ENCODE data around the gene ARHGDIA.

Gene ARHGDIA

GRCh38 chr17:81898029-81898866 lies 27.1 kb upstream of the ARHGDIA start:
- H3K9ac ChIP-seq (ENCODE audit: low read depth, low read length): peak overlapping the region; percentile 39; the same call in 1 of the 2 replicates
- H3K9me3 ChIP-seq (ENCODE audit: insufficient read depth, low read depth, low read length): no peaks in the 10 kb centered on the region
- WGBS: 90% methylated on average over 19 of the region's 19 CpGs
- H3K4me3 ChIP-seq (ENCODE audit: low read length): no peak overlapping the region
- peaks cover 48% of the 10 kb centered on the region for H3K36me3 ChIP-seq (ENCODE audit: insufficient read depth, low read length)
- peak overlapping the region; percentile 6; the same call in 1 of the 2 replicates for H3K27ac ChIP-seq (ENCODE audit: low read depth, low read length)
- no peaks in the 10 kb centered on the region; the same call in 1 of the 2 replicates for H3K4me1 ChIP-seq (ENCODE audit: insufficient read depth, low read length)
- peaks cover 25% of the 10 kb centered on the region for H3K27me3 ChIP-seq (ENCODE audit: insufficient read depth, low read length)

- H3K27ac ChIP-seq (ENCODE audit: low read depth, low read length): no peak overlapping the region
- peaks cover 51% of the 10 kb centered on the region for H3K36me3 ChIP-seq (ENCODE audit: insufficient read depth, low read length)
- H3K27me3 ChIP-seq (ENCODE audit: insufficient read depth, low read length): no peaks in the 10 kb centered on the region
- H3K4me3 ChIP-seq (ENCODE audit: low read length): no peak overlapping the region
- WGBS: 93% methylated on average over 11 of the region's 11 CpGs
- no peaks in the 10 kb centered on the region; the same call in 1 of the 2 replicates for H3K4me1 ChIP-seq (ENCODE audit: insufficient read depth, low read length)
- H3K9ac ChIP-seq (ENCODE audit: low read depth, low read length): no peak overlapping the region
- no peaks in the 10 kb centered on the region for H3K9me3 ChIP-seq (ENCODE audit: insufficient read depth, low read depth, low read length)
Measured at GRCh38 chr17:81895400-81895799, 24.3 kb upstream of the ARHGDIA start.

- Histone ChIP-seq H3K36me3 (ENCODE audit: insufficient read depth, low read length) (peaks cover 67% of the 10 kb centered on the region), H3K27me3 (ENCODE audit: insufficient read depth, low read length) (no peaks in the 10 kb centered on the region), H3K9ac (ENCODE audit: low read depth, low read length) (peak overlapping the region; percentile 96), H3K4me1 (ENCODE audit: insufficient read depth, low read length) (no peaks in the 10 kb centered on the region), H3K4me3 (ENCODE audit: low read length) (peak overlapping the region; percentile 98), H3K27ac (ENCODE audit: low read depth, low read length) (peak overlapping the region; percentile 98; the same call in 1 of the 2 replicates), H3K9me3 (ENCODE audit: insufficient read depth, low read depth, low read length) (no peaks in the 10 kb centered on the region)
- under 1% methylated on average over 40 of the region's 40 CpGs for WGBS
Measured at GRCh38 chr17:81891303-81891552, 20.1 kb upstream of the ARHGDIA start.

- H3K36me3 ChIP-seq (ENCODE audit: insufficient read depth, low read length): peaks cover 70% of the 10 kb centered on the region
- WGBS: 8% methylated on average over 68 of the region's 69 CpGs
- H3K9ac ChIP-seq (ENCODE audit: low read depth, low read length): peak overlapping the region; percentile 96
- H3K9me3 ChIP-seq (ENCODE audit: insufficient read depth, low read depth, low read length): no peaks in the 10 kb centered on the region
- H3K27me3 ChIP-seq (ENCODE audit: insufficient read depth, low read length): no peaks in the 10 kb centered on the region
- H3K4me1 ChIP-seq (ENCODE audit: insufficient read depth, low read length): no peaks in the 10 kb centered on the region
- peak overlapping the region; percentile 76 for H3K27ac ChIP-seq (ENCODE audit: low read depth, low read length)
- H3K4me3 ChIP-seq (ENCODE audit: low read length): peak overlapping the region; percentile 98
Measured at GRCh38 chr17:81890447-81891302, 19.5 kb upstream of the ARHGDIA start.

GRCh38 chr17:81889602-81890001 lies 18.5 kb upstream of the ARHGDIA start:
- Histone ChIP-seq H3K4me1 (ENCODE audit: insufficient read depth, low read length) (no peaks in the 10 kb centered on the region), H3K27me3 (ENCODE audit: insufficient read depth, low read length) (no peaks in the 10 kb centered on the region), H3K27ac (ENCODE audit: low read depth, low read length) (peak overlapping the region; percentile 26), H3K36me3 (ENCODE audit: insufficient read depth, low read length) (peaks cover 71% of the 10 kb centered on the region), H3K9ac (ENCODE audit: low read depth, low read length) (peak overlapping the region; percentile 96; the same call in 1 of the 2 replicates), H3K4me3 (ENCODE audit: low read length) (peak overlapping the region; percentile 98), H3K9me3 (ENCODE audit: insufficient read depth, low read depth, low read length) (no peaks in the 10 kb centered on the region)
- 93% methylated on average over 9 of the region's 9 CpGs for WGBS

- Histone ChIP-seq H3K9me3 (ENCODE audit: insufficient read depth, low read depth, low read length) (no peaks in the 10 kb centered on the region), H3K9ac (ENCODE audit: low read depth, low read length) (no peak overlapping the region), H3K36me3 (ENCODE audit: insufficient read depth, low read length) (peaks cover 71% of the 10 kb centered on the region), H3K4me1 (ENCODE audit: insufficient read depth, low read length) (no peaks in the 10 kb centered on the region), H3K27ac (ENCODE audit: low read depth, low read length) (no peak overlapping the region), H3K27me3 (ENCODE audit: insufficient read depth, low read length) (no peaks in the 10 kb centered on the region), H3K4me3 (ENCODE audit: low read length) (peak overlapping the region; percentile 98; the same call in 1 of the 2 replicates)
- WGBS: 96% methylated on average over 16 of the region's 16 CpGs
Measured at GRCh38 chr17:81888988-81889595, 18.0 kb upstream of the ARHGDIA start.

GRCh38 chr17:81888105-81888987 lies 17.2 kb upstream of the ARHGDIA start:
- H3K36me3 ChIP-seq (ENCODE audit: insufficient read depth, low read length): peaks cover 69% of the 10 kb centered on the region
- 96% methylated on average over 44 of the region's 44 CpGs for WGBS

GRCh38 chr17:81885869-81886548 lies 14.9 kb upstream of the ARHGDIA start:
- Histone ChIP-seq H3K4me3 (ENCODE audit: low read length) (no peak overlapping the region), H3K9me3 (ENCODE audit: insufficient read depth, low read depth, low read length) (no peaks in the 10 kb centered on the region), H3K27me3 (ENCODE audit: insufficient read depth, low read length) (no peaks in the 10 kb centered on the region), H3K36me3 (ENCODE audit: insufficient read depth, low read length) (peaks cover 87% of the 10 kb centered on the region), H3K4me1 (ENCODE audit: insufficient read depth, low read length) (no peaks in the 10 kb centered on the region), H3K27ac (ENCODE audit: low read depth, low read length) (no peak overlapping the region), H3K9ac (ENCODE audit: low read depth, low read length) (no peak overlapping the region)
- 95% methylated on average over 11 of the region's 11 CpGs for WGBS

More at GRCh38 chr17:81888105-81888987, 17.2 kb upstream of the ARHGDIA start:
- no peak overlapping the region for H3K9ac ChIP-seq (ENCODE audit: low read depth, low read length)
- H3K27me3 ChIP-seq (ENCODE audit: insufficient read depth, low read length): no peaks in the 10 kb centered on the region
- no peak overlapping the region for H3K4me3 ChIP-seq (ENCODE audit: low read length)
- H3K9me3 ChIP-seq (ENCODE audit: insufficient read depth, low read depth, low read length): no peaks in the 10 kb centered on the region
- no peaks in the 10 kb centered on the region for H3K4me1 ChIP-seq (ENCODE audit: insufficient read depth, low read length)
- H3K27ac ChIP-seq (ENCODE audit: low read depth, low read length): no peak overlapping the region

- Histone ChIP-seq H3K27me3 (ENCODE audit: insufficient read depth, low read length) (no peaks in the 10 kb centered on the region), H3K36me3 (ENCODE audit: insufficient read depth, low read length) (peaks cover 89% of the 10 kb centered on the region), H3K27ac (ENCODE audit: low read depth, low read length) (no peak overlapping the region), H3K4me3 (ENCODE audit: low read length) (no peak overlapping the region), H3K9me3 (ENCODE audit: insufficient read depth, low read depth, low read length) (no peaks in the 10 kb centered on the region), H3K9ac (ENCODE audit: low read depth, low read length) (no peak overlapping the region), H3K4me1 (ENCODE audit: insufficient read depth, low read length) (no peaks in the 10 kb centered on the region)
- 94% methylated on average over 10 of the region's 10 CpGs for WGBS
Measured at GRCh38 chr17:81885454-81885853, 14.3 kb upstream of the ARHGDIA start.

GRCh38 chr17:81884968-81885367 lies 13.8 kb upstream of the ARHGDIA start:
- Histone ChIP-seq H3K9ac (ENCODE audit: low read depth, low read length) (no peak overlapping the region), H3K9me3 (ENCODE audit: insufficient read depth, low read depth, low read length) (no peaks in the 10 kb centered on the region), H3K27ac (ENCODE audit: low read depth, low read length) (no peak overlapping the region), H3K27me3 (ENCODE audit: insufficient read depth, low read length) (no peaks in the 10 kb centered on the region), H3K4me3 (ENCODE audit: low read length) (no peak overlapping the region), H3K36me3 (ENCODE audit: insufficient read depth, low read length) (peaks cover 88% of the 10 kb centered on the region), H3K4me1 (ENCODE audit: insufficient read depth, low read length) (no peaks in the 10 kb centered on the region)
- WGBS: 94% methylated on average over 5 of the region's 5 CpGs
